Stimulated activated naive CD8-positive, alpha-beta T cell treated with anti-CD3 and anti-CD28 coated beads, Interleukin-15, Interleukin-2, amounts not matched to agents 100 U/mL and 50 U/mL, for 24 hours (primary cell): ENCODE measurements around the gene C4orf50.

Experiments used
- ATAC-seq: fragments of 150-1000 bp; cut with Tn5 transposase; one replicate; pipeline ENCODE4 v1.10.0; 2021
- DNase-seq: peaks from one replicate; pipeline ENCODE4 v3.0.0; 2021

C4orf50 gene

DNA sequence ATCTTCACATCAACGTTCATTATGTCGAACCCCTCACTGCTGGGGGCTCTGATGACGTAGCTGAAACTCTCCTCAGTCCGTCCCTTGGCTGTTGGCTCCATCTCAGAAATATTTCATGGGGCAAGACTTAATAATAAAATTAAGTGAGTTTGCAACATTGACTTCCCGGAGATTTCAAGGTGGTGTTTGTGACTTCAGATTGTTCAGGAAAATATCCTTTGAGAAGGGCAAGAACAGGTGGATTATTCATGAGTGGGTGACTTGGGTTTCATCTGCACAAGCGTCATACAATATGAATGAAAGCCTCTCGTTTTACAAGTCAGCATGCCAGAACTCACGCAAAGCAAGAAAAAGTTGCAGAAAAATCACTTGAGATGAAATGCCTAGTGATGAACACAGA is at the start of gene C4orf50:
Gene C4orf50, minus strand, starts transcription at position 101 of the 400 bp plus-strand sequence.
- ATAC-seq (no peak), DNase-seq (no peak)

DNA sequence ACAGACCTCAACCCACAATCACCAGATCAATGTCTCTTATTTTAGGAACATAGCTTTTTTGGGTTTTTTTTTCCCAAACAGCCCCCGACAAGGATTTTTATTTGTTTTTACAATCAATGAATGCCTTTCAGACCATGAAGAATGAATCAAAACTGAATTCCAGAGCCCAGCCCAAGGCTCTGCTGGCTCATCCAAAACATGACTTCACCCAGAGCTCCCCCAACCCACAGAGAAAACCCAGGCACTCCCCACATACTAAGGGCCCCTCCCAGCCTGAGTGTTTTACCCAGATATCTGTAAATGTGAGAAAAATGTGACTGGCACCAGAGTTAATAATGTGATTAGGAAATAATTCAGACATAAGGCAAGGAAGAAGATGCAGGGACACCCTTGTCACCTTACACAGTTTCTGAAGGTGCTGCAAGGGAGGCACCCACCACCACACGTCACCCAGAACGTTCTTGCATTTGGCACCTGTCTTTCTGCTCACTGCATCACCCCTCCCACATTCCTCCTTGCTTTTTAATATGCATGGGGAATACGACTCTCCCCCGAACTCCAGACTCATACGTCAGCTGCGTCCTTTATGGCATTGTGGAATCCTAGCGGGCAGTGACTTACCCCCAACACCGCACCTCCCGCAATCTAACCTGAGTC is 47.8 kb upstream of the C4orf50 start:
- DNase-seq (no peak), ATAC-seq (no peak)

DNA sequence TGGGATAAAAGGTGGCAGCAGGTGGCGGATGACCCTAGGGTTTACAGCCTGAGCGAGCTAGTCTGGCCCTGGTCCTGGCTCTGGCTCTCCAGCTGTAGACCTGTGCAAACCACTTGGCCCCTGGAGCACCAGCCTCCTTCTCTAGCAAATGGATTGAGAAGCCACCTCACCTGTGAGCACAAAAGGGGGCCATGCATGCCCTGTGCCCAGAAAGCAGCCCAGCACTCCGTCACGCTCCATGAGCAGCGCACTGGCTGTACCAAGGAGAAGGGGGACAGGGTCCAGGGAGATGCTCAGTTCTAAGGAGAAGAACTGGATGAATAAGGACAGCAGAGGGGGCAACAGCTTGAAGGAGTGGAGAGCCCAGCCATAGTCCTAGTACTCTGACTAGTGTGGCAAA is 46.9 kb upstream of the C4orf50 start:
- ATAC-seq = no peak
- no peak for DNase-seq

DNA sequence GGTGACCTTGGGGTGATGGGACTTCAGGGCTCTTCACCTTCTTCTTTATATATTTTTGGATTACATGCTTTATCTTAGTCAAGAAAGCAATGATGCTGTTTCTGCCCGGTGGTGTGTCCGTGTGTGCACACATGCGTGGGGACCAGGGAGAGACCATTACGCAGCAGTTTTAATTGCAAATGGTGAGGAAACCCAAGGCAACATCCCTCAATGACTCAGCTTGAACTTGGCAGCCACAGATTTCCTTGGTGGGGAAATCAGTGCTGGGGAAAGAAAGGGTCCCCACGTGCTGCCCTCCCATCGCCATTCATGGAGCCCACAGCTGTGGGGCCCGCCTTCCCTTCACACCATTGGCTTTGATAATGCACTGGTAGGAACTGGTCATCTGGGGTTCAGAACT is 46.2 kb upstream of the C4orf50 start:
- ATAC-seq = no peak
- no peak for DNase-seq

DNA sequence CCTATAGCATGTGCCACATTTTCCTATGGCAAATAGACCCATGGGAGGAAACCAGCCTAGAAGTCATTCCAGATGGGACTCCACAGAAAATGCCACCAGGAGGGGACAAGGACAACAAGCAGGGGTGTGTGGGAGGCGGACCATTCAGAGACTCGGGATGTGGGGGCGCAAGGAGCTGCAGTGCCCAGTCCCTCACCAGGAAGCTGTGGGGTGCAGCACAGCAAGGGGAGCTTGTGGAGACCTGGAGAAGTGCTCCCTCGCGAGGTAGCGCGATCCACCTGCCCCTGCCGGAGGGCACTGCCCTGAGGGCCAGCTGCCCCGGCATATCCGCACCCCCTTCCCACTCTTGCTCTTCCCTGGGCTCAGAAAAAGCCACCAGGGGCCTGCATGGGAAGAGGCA is 45.5 kb upstream of the C4orf50 start:
- DNase-seq (no peak), ATAC-seq (no peak)

DNA sequence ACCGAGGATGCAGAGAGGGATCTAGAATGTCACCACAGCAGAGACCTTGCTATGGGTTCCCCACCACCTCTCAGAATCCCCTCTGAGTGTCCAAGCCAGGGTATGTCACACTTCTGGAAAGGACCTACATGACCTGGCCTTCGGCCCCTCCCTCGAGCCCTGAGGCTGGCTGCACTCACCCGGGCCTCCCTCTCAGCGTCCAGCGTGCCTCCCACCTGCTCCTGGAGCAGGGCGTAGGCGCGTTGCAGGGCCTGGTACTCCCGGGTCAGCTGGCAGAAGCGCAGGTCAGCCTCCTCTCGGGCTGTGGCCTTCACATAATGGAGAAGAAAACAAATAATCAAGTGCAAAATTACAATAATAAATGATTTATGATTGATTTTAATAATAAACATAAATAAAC is 43.9 kb upstream of the C4orf50 start:
- DNase-seq (no peak), ATAC-seq (no peak)

DNA sequence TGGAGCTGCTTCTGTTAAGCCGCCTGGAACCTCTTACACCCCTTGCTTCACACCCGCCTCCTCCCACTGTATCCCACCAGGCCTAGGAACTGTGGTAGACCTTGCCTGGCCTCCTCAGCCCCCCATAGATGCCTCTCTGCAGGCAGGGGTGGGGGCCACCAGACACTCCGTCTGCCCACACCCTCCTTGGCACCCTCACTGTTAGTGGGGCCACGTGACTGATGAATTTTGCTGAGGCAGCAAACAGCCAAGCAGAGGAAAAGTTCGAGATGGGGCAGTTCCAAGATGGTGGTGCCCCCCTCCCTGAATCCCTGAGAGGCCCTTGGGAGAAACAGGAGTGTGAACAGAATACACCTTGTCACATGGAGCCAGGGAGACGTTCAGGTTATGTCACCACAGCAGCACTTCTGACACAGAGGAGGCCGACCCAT is 41.2 kb upstream of the C4orf50 start:
- ATAC-seq = no peak
- no peak for DNase-seq

DNA sequence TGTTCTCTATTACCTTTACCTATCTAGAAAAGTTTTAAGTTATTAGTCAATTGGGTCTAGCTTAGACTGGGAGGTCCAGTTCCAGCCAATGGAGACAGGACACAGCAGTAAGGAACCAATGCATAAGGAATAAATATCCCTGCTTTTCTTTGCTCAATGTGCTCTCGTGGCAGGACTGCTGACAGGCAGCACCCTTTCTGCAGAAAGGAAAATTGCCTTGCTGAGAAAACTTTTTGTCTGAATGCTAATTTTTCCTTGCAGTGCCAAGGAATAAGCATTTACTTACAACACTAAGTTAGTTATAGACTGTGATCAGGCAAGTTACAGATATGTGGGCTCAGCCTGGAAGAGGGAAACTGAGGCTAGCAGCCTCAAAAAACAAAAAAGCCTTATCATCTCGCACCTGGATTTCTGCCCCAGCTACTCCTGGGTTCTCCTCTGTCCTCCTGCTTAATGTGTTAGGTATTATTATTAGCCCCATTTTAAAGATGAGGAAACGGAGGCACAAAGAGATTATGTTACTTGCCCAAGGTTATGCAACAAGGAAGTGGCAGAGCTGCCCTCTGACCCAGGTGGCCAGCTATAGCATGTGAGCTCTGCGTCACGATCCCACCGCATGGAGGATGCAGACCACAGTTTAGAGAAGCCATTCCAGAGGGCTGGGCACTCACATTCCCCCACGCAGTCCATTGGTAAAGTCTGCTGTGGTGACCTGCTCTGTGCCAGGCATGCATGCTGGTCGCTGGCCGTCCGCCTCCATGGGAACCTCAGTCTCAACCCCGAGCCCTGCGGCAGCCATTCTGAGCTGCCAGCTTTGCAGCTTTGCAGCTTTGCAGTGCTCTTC is 40.5 kb upstream of the C4orf50 start:
- ATAC-seq (no peak), DNase-seq (no peak)

DNA sequence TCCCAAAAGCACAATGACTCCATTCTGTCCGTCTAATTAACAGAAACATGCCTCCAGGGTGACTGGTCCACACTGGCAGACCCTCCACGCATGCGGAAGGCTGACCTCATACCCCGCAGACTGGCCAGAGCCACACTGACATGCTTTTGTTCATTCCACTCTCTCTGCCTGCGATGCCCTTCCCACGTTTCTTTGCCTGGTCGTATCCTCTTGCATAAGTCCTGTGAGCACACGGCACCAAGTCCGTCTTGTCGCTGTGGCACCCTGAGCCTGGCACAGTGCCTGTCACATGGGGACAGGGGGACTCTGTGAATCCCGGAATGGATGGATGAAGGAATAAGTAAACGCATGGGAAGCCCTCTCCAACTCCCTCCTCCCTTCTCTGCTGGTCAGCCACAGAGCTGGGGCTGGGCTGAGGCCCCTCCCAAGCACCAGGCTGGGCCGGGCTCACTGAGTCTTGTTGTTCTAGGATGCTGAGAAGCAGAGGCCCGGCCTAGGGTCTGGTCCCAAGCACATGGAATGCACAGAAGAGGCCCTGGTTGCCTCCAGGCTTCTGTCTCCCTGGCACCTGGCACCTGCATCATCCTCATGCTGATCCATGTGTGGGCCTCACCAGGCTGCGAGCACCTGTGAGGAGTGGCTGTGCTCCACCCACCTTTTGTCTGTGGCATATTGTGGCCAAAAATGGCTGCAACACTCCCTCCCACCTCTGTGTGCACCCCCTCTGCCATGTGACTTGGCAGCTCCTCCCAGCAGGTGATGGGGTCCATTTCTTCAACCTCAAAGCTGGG is 38.9 kb upstream of the C4orf50 start:
- DNase-seq = no peak
- no peak for ATAC-seq

DNA sequence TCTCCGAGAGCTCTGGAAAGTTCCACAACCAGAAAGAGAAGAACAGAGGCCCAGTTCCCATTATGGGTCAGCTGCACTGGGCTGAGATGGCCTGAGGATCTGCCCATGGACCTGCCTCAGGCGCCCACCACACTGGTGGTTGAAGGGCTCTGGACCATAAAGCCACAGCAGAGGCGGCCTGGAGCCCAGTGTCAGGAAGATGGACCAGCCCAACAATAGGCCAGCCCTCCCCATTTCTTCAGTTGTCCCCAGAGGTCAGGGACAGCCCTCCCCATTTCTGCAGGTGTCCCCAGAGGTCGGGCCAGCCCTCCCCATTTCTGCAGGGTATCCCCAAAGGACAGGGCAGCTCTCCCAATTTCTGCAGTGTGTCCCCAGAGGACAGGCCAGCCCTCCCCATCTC is 37.2 kb upstream of the C4orf50 start:
- ATAC-seq (no peak), DNase-seq (no peak)

DNA sequence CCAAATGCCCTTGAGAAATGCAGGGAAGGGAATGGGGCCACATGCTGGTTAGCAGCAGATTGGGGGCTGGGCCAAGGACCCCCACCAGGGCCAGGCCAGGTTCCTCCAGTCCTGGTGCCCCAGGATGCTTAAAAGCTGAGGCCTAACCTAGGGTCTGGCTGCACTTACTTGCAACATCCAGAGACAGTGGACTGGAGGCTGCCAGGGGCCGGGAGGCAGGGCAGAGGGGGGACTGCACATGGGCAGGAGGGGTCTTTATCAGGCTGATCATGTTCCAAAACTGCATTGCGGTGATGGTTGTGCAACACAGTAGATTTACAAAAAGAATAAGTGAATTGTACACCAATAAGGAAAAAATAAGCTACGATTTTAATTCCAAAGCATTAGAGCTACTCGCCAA is 36.8 kb upstream of the C4orf50 start:
- DNase-seq (no peak), ATAC-seq (no peak)

DNA sequence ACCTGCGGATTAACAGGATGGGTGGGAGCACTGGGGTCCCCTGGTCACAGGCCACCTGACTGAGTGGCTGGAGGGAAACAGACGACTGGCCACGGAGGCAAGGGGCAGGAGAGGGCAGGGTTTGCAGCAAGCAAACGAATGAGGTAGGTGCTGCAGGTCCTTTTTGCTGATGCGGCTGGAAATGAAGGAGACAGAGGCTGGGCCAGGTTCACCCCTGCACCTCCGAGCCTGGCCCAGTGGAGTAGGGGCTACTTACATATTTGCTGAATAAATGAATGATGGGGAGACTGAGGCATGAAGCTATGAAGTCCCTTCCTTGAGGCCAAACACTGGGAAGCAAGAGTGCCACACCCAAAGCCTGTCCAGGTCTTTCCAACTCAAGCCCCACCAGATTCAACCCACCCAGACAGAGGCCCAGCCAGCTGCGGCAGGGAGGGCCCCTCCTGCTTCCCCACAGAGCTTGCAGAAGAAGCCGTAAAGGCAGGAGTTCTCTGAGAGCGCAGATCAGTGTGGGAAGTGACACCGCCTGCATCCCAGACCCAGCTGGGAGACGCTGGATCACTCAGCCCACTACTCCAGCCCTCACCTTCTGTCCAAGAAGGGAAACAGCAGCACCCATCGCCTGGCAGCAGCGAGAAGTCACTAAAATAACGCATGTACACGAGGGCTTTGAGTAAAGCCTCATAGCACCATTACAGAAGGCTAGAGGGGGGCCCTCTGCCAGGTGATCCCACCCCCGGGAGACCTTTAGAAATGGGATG is 36.1 kb upstream of the C4orf50 start:
- DNase-seq (no peak), ATAC-seq (no peak)

DNA sequence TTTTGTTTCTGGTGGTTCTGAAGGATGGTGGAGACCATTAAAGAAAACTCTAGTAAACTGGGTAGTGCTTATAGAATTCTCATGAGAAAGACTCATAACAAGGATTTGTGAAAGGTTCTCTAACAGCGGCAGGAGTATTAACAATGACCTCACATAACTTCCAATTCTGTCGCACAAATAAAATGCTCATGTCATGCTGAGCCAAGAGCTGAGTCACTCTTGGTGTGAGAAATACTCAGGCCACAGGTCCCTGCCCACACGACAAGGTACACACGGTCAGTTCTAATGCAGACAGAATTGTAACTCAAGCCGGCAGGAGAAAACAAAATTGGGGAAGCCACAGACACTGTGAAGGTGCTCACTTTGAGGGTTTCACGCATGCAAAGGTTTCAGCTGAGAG is 34.4 kb upstream of the C4orf50 start:
- DNase-seq (no peak), ATAC-seq (no peak)

DNA sequence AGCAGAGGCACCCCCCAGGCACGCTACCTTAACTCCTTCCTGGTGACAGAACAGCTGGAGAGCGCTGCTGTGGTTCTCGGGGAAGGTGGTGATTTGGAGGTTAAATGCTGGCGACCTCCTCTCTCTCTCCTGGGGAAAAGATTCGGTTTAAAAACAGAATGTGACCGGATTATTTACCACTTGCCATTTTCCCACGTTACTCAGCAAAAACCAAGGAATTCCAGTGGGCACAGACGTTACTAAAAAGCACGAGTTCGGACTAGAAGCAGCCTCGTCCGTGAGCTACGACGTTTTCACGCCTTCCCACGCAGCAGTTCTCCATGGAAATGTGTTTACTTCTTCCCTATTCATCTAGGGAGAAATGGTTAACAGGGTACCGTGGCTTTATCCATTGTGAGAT is 32.3 kb upstream of the C4orf50 start:
- DNase-seq (no peak), ATAC-seq (no peak)

DNA sequence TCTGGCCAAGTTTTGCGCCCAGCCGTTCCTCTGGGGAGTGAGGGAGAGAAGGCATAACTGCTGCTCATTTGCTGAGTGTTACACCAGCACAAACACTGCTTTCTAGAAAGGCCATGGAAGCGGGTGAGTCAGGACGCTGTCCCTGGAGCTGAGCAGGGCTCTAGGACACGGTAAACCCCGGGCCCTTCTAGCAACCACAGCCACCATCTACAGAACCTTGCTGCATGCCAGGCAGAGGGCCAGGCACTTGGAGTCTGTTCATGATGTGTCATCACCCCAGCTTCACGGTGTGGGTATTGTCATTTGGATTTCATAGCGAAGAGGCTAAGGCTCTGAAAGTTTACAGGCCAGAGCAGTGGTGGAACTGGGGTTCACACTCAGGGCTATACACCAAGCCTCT is 31.8 kb upstream of the C4orf50 start:
- no peak for DNase-seq
- ATAC-seq = no peak

DNA sequence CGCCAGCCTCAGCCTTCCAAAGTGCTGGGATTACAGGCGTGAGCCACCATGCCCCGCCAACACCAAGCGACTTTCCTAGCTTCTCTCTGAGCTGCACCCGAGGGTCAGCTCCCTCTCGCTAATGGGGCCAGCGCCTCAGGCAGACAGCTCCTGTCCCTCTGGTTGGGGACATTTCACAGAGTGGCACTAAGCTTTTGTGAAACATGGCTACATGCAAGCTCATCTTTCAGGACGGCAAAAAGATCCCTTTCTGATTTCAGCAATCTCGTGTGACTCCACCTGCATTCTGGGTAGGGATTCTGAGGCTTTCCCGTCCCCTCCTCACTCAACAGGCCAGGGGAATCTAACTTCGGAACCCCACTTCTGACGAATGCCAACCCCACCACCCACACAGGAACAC is 31.0 kb upstream of the C4orf50 start:
- ATAC-seq = no peak
- DNase-seq = no peak

DNA sequence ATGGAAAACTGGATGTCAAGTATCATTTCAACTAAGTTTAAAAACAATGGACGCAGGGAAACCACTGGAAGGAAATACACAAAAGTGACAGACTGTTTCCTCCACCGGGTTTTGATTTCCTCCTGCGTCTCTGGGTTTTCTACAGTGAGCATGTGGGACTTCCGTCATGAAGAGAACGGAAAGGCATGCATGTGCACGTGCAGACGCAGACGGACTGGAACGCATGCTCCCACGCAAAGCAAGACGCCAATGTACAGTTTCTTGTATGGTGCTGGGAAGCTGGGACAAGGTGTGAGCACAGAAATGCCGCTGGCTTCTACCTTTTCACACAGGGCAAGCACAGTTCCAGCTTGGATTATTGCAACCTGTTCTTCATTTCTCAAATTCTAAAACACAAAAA is 30.3 kb upstream of the C4orf50 start:
- ATAC-seq (no peak), DNase-seq (no peak)

DNA sequence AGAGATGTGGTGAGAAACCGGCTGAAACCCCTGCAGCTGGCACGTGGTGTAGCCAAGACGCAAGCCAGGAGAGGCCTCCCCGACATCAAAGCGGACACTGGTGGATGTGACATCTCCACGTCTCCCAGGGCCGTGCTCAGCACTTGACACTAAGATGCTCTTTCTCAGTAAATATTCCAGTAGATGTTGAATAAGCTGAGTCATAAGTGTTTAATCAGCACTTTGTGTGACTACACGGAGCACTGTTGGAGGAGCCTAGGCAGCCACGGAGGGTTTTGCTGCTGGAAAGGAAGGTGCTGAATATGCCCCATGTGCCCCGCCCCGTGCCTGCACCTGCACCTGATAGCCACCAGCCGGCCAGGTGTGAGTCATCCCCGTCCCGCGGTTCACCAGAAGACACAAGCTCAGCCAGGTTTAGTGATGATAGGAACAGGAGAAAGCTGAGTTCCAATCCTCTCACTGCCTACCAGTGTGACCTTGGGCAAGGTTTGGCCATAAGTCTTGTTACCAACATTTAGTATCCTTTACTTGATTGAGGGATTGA is 29.0 kb upstream of the C4orf50 start:
- ATAC-seq (no peak), DNase-seq (no peak)

DNA sequence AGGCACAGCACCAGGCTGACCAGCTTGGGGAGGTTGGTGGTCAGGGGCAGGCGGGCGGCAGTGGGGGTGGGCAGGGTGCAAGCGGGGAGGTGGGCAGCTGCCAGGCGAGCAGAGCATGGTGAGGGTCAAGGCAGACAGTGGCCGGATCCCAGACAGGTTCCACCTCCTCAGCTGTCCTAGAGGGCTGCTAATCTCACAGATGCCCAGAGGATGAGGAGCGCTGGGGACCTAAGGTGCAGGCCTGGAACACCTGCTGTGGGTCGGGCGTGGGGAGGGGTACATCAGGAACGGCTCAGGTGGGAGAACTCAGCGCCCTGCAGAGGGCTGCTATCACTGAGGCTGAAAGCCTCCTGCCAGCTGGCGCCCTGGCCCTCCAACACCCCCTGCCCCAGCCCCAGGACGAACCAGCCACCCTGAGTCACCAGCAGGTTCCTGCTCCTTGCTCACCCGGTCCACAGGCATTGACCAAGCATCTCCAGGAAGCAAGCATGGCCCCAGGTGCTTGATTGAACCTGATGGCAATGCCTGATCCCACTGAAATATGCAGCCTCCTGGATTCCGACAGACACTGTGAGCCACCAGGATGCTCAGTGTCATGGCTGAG is 28.4 kb upstream of the C4orf50 start:
- no peak for DNase-seq

DNA sequence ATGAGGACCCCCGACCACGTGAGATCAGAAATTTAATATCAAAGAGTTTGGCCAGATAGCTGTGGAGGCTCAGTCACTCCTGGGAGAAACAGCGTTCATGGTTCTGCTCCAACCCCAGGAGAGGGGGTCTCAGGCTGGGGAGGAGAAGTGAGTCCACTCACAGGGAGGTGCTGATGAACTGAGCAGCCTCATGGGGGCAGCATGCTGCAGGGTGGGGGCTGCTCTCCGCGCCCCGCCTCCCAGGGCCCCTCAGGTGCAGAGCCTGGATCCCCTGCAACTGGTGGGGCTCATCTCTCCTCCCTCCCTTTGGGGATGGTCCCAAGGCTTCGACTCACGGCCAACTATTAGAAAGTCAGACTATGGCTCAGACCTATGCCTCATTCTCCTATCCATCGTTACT is 26.6 kb upstream of the C4orf50 start:
- DNase-seq (no peak), ATAC-seq (no peak)

More for the DNA sequence above, 28.4 kb upstream of the C4orf50 start:
- no peak for ATAC-seq

DNA sequence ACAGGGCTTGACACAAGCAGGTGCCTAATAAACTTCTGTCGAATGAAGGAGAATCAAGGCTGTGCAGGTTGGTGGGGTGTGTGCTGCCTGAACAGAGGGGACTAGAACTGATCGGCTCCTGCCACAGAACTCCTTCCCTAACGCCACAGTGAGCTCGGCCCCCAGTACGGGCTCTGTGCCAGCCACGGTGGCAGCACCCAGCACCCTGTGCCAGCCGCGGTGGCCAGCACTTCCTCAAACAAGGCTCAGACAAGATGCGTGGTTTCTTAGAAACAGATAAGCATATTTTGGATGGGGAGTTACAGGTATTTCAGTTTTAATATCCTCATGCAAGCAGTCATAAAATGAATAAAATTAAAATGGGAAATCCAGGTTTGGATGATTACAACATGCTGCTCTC is 26.0 kb upstream of the C4orf50 start:
- DNase-seq (no peak), ATAC-seq (no peak)

DNA sequence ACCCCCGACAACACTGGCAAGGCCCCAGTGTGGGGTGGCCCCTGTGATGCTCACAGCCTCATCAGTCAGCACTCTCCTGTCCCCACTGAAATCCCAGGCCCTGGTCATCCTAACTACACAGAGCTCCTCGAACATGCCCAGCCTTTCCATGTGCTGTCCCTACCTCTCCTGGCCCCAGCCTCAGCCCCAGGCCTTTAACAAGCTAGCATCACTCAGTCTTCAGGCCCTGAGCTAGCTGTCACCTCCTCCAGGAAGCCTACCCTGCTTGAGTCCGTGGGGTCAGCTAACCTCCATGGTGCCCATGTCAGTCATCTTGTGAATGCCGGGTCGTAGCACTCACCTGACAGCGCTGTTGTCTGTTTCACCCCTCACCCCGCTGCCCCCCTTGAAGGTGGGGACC is 25.6 kb upstream of the C4orf50 start:
- ATAC-seq (no peak), DNase-seq (no peak)
